NOMO-1 treated with dmso at 0.1 percent for 144 hours (cell line): ENCODE data around the gene TOX2.

Experiments
- DNase-seq: peaks from one replicate; lab custom pipeline; 2025; ENCODE audit not compliant: unreplicated experiment; lab: John Stamatoyannopoulos, UW

Gene TOX2

GRCh38 chr20:44092551-44093248, 178.0 kb downstream of the TOX2 start:
- DNase-seq, result peak; percentile 14

DNA sequence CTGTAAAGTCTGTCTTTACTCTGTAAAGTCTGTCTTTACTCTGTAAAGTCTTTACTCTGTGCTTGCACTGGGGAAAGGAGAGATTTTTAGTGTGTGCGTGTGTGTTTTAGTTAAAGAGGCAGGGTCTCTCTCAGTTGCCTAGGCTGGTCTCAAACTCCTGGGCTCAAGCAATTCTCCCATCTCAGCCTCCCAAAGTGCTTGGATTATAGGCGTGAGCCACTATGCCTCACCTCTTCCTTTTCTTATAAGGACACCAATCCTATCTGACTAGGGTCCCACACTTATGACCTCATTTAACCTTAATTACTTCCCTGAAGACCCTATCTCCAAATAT, 178.6 kb downstream of the TOX2 start:
- DNase-seq, result no peak

GRCh38 chr20:44095831-44096230, 181.2 kb downstream of the TOX2 start:
- no peak for DNase-seq

DNA sequence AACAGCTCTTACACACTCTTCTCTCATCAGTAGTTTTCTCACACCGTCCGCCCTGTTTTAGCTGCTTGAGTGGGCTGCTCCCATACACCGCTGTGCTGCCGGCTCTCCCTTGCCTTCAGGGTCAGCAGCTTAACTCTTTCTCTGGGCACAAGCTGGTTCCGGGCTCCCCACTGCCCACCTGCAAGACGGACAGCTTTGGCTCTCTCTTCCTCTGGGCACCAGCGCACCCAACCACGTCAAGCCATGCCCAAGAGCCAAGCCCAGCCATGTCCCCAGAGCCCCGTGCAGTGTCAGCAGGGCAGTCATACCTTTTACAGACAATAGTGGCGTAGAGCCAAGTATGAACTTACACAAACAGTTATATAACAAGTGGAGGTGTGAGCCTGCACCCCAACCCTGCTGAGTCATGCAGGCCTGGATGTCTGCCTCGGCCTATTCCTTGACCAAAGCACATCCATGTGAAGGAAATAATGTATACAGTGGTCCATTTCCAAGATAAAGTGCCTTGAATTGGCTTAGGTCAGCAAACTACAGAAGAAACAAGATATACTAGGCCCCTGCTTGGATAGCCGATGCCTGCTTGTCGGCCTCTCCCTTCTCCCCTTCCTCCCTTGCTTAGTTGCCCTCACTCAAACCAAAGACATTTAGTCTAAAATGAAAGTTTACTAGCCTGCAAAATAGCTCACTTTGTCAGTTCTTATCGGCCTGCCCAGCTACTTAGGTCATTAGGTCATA, 183.0 kb downstream of the TOX2 start:
- no peak for DNase-seq

DNA sequence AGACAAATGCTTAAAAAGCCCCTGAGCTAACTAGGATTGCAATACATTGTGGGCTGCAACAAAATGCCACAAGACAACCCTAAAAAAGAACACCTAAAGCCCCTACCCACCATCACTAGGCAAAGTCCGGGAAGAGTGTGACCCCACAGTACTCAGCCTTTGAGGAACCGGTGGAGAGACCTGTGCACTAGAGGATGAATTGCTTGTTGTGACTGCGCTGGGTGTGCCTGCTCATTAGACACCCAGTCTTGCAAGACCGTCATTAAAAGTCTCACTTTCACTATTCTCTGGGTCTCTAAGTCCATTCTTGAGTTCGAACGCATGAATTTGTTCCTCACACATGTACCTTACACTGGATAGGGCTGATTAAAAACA, 183.6 kb downstream of the TOX2 start:
- no peak for DNase-seq

GRCh38 chr20:44098657-44099056, 184.0 kb downstream of the TOX2 start:
- no peak for DNase-seq

GRCh38 chr20:44099832-44100231, 185.2 kb downstream of the TOX2 start:
- no peak for DNase-seq

DNA sequence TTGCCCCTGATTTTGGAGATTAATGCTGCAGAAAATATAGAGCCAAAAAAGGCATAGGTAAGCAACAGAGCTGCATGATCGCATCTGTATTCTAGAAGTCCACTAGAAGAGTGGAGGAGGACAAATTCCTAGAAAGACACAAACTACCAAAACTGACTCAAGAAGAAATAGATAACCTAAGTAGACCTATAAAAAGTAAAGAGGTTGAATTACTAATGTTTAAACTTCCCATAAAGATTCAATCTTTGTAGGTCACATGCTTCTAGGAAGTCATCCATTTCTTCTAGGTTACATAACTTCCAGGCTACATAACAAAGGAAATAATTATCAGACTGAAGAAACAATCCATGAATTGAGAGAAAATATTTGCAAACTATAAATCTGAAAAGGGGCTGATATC, 187.9 kb downstream of the TOX2 start:
- no peak for DNase-seq

GRCh38 chr20:44104798-44105517, 190.3 kb downstream of the TOX2 start:
- no peak for DNase-seq

- DNase-seq, result no peak
These were observed 192.0 kb downstream of the TOX2 start for GRCh38 chr20:44106615-44107014.

DNA sequence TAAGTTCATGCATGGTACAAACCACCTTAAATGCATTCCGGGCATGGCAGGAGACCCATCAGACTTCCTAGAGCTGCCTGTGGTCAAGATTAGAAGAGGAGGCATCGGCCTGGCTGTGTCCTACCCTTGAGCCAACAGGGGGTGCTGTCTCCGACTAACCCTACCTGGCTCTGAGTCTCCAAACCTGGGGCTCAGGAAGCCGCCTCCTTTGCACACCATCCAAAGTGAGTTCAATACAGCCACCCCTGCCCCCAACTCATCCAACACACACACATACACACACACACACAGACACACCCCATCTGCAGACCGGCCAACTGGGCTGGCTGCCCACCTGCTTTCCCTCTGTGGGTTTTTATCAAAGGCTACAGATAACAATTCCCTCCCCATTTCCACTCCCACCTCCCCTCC, 195.3 kb downstream of the TOX2 start:
- DNase-seq, result no peak

- no peak for DNase-seq
These were observed 196.3 kb downstream of the TOX2 start for GRCh38 chr20:44110816-44111568.

GRCh38 chr20:44111712-44112335, 197.2 kb downstream of the TOX2 start:
- no peak for DNase-seq

- no peak for DNase-seq
These were observed 197.8 kb downstream of the TOX2 start for GRCh38 chr20:44112456-44112855.

DNA sequence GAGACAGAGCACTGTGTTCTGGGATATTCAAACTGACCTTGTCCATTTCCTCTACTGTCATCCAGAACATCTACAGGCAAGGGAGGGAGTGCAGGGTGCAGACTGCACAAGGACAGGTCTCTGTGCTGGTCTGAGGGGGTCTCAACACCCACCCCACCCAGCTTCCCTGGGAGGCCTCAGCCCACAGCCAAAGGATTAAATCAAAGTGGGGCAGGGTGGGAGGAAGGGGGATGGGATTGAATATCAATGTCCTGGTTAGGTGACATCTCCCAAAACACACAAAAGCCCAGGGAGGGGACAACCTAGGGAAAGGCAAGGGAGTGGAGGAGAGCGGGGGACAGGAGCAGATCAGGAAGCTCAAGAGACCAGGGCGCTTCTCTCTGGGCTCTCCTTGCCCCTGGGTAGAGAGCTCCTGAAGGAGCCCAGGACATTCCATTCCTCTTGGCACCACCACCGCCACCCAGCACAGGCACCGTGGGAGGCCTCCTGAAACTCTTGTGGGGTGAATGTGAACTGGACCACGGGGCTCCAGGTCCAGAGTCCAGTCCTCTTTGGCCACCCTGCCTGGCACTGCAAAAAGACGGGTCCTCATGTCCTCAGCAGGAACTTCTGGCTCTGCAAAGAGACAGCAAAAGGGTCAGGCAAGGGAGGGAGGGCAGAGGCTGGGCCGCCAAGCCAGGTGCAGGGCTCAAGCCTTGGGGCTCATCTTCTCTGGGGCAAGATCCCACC, 198.4 kb downstream of the TOX2 start:
- no peak for DNase-seq

GRCh38 chr20:44113618-44114376, 199.1 kb downstream of the TOX2 start:
- DNase-seq, result no peak

DNA sequence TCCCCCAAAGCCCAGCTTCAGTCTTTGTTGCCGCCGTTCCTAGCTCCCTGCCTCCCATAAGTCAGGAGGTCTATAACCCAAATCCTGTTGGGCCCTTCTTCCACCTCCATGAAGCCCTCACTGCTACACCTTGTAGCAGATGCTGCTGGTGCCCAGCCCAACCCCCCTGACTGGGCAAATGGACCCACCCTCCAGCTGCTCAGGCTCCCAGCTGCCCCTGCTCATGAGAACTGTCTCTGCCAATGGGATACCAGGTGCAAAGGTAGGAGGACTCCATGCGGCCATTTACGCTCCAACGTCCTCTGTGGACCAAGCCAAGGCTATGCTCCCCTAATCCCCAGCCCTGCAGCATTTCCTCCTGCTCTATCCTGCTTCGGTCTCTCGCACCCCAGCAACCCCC, 200.5 kb downstream of the TOX2 start:
- no peak for DNase-seq

DNA sequence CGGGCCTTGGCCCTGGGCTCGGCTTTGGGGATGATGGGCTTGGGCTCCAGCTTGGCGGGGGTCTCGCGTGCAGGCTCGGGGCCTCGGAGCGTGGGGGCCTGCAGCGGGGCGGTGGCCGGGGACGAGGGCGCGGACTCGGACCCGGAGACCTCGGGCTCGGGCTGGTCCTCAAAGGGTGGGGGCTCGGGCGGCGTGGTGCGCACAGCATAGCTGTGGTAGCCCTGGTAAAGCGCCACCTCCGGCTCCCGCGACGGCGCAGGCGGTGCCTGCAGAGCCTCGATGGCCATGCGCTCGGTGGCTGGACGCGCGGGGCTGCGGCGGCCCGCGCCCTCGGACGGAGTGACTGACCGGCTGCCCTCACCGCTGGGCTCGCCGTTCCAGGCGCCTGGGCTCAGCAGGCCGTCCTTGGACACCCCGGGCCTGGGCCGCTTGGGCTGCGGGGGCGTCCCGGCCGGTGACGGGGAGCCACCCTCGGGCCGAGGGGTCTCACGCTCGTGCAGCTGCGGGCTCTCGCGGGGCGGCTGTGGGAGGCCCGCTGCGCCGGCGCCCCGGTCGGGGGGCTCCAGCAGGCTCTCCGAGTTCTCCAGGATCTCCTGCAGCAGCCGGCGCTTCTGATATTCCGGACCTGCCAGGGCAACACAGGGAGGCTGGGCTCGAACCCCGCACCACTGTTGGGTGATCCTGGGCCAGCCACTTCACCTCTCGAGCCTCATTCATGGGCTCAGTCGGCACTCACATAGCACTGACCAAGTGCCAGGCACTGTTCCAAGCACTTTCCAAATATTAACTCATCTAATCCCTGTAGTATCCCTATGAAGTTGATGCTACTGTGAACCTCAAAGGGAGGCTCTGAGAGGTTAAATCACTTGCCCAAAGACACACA, 201.4 kb downstream of the TOX2 start:
- no peak for DNase-seq
